Measurements from ENCODE around the gene C2orf49. TPM values are rescaled to one million over a fixed set of nuclear protein-coding genes. Genes with fewer than 3 reads are reported as not detected.

C2orf49 gene
- 10 to 100 TPM; 13.4 to 18.3 TPM for total RNA-seq

DNA sequence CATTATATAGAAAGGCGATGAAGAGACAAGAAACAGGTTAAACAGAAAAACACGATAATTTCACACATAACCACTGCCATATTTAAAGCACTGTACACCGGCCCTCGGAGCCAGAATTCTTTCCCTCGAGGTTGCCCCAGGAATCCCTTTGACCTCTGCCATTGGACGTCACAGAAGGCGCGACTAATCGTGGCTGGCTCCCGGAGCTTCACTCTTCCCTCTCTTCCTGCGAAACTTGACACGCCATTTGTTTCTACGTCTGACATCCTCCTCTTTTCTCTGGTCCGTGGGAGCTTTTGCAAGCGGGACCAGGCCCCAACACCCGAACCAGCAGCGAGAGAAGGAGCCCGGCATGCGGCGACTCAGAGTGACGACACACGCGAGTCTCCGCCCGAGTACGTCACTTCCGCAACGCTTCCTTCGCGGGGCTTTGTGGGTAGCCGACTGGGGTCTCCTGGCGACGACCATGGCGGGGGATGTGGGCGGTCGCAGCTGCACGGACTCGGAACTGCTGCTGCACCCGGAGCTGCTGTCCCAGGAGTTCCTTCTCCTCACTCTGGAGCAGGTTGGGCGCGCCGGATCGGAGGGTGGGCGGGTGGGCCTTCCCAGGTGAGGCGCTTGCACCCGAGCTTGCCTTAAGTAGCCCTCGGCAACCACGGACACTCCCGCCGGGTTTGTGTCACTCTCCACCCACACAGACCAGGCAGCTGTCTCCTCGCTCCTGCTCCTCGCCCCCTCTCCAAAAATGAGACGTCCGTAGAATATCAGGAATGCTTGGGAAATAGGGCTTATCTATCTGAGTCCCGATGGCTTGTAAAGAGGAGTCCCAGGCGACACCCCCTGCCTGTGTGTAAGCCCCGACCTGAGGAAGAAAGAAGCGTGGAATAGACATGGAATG is at the start of gene C2orf49:
TSS of gene C2orf49 (plus strand) at position 419 of the 898 bp plus-strand sequence. CDS start at position 467, 48 bp downstream.

GRCh38 chr2:105329561-105330495 is 7.5 kb upstream of the C2orf49 start, which contains the start of gene TGFBRAP1:
TGFBRAP1 (minus strand) TSS chr2:105329735; CDS start chr2:105308301, 21,434 bp downstream.

GRCh38 chr2:105398336-105399206 is 61.2 kb downstream of the C2orf49 start, which contains the start of gene FHL2:
FHL2 (minus strand) TSS chr2:105399051; CDS start chr2:105386516, 12,535 bp downstream.

Other genes with a start within 250 kb of the C2orf49 start
- not detected for gene GPR45, start 95.8 kb upstream of the C2orf49 start, total RNA-seq
- 10 to 100 TPM; 42.0 to 47.6 TPM for gene TGFBRAP1, start 7.8 kb upstream of the C2orf49 start, total RNA-seq
- gene FHL2, start 61.5 kb downstream of the C2orf49 start, total RNA-seq, result 10 to 100 TPM in 1 of 2 donors, 1 to 10 TPM in 1; 8.6 to 76.9 TPM